OCI-LY7 (cell line): Measurements from ENCODE around the gene DNAAF1. TPM values are rescaled to one million over a fixed set of nuclear protein-coding genes. Genes with fewer than 3 reads are reported as not detected.

Experiments used
- BruUV-seq: library from RNA; stranded (reverse); fragments of 400-500 nt; replicated peaks from 2 replicates; lab custom pipeline; 2021; lab: Mats Ljungman, UMichigan
- CTCF ChIA-PET: fragments of 300-600 bp; sonication (Branson Sonifier 250); formaldehyde crosslinking; loops from one replicate; lab custom pipeline; 2022; ENCODE audit warnings: antibody characterized with exemption; ENCODE audit not compliant: unreplicated experiment; lab: Charles Lee
- POLR2A ChIA-PET: fragments of 300-600 bp; sonication (Branson Sonifier 250); formaldehyde crosslinking; loops from one replicate; lab custom pipeline; 2022; ENCODE audit warnings: antibody characterized with exemption; lab: Charles Lee
- DNase-seq: peaks from one replicate; pipeline ENCODE4 v3.0.0-alpha.2; 2015; ENCODE audit warnings: low spot score
- H2AFZ ChIP-seq: fragments of 200-600 bp; sonication (generic), shearing (Covaris generic); 2 replicates; pipeline ENCODE4 v1.6.1; 2014; ENCODE audit warnings: mild to moderate bottlenecking, antibody characterized with exemption, low read length, moderate library complexity
- H3K27ac ChIP-seq: fragments of 200-600 bp; sonication (generic); 2 replicates; pipeline ENCODE4 v1.5.1; 2014; ENCODE audit warnings: mixed run types, low read depth, mild to moderate bottlenecking, moderate library complexity, low read length, inconsistent platforms; ENCODE audit not compliant: poor library complexity, severe bottlenecking
- H3K36me3 ChIP-seq: fragments of 200-600 bp; sonication (generic); 2 replicates; pipeline ENCODE4 v1.6.1; 2014; ENCODE audit warnings: mild to moderate bottlenecking, antibody characterized with exemption, low read length, moderate library complexity, mixed read lengths; ENCODE audit not compliant: insufficient read depth
- H3K4me1 ChIP-seq: fragments of 200-600 bp; sonication (generic); 2 replicates; pipeline ENCODE4 v1.5.1; 2014; ENCODE audit warnings: mild to moderate bottlenecking, low read length; ENCODE audit not compliant: insufficient read depth, poor library complexity, severe bottlenecking
- H3K4me2 ChIP-seq: fragments of 200-600 bp; sonication (generic); 2 replicates; pipeline ENCODE4 v1.6.1; 2014; ENCODE audit warnings: mild to moderate bottlenecking, low read length
- H3K4me3 ChIP-seq: fragments of 200-600 bp; sonication (generic); 2 replicates; pipeline ENCODE4 v1.5.1; 2014; ENCODE audit warnings: mild to moderate bottlenecking, low read depth, low read length; ENCODE audit not compliant: poor library complexity, severe bottlenecking
- H3K79me2 ChIP-seq: fragments of 200-600 bp; sonication (generic); 2 replicates; pipeline ENCODE4 v1.6.1; 2016; ENCODE audit warnings: low read depth, mild to moderate bottlenecking, low read length, moderate library complexity, mixed read lengths; ENCODE audit not compliant: insufficient read depth
- H3K9me2 ChIP-seq: fragments of 200-600 bp; sonication (generic); 2 replicates; pipeline ENCODE4 v1.6.1; 2016; ENCODE audit warnings: mild to moderate bottlenecking, low read length, mixed read lengths; ENCODE audit not compliant: insufficient read depth
- H3K9me3 ChIP-seq: fragments of 200-600 bp; sonication (generic); 2 replicates; pipeline ENCODE4 v1.6.1; 2014; ENCODE audit warnings: mild to moderate bottlenecking, mixed run types, low read length, mixed read lengths
- H4K20me1 ChIP-seq: fragments of 200-600 bp; sonication (generic); 2 replicates; pipeline ENCODE4 v1.6.1; 2014; ENCODE audit warnings: mild to moderate bottlenecking, antibody characterized with exemption, low read length, moderate library complexity, mixed read lengths; ENCODE audit not compliant: insufficient read depth
- EZH2phosphoT487 ChIP-seq: fragments of 200-600 bp; sonication (generic); IDR thresholded peaks from 2 replicates; pipeline ENCODE4 v1.6.1; 2018; ENCODE audit warnings: low read depth, borderline replicate concordance, mild to moderate bottlenecking, mixed run types, antibody characterized with exemption, low read length, moderate library complexity, mixed read lengths
- intact Hi-C: fragments of 100-400 bp; cut with micrococcal nuclease; formaldehyde crosslinking; loops from one replicate; pipeline ENCODE4 v1.10.0; 2022; ENCODE audit not compliant: unreplicated experiment
- total RNA-seq, 2 experiments: library from RNA; depleted of rRNA in 1 of 2; stranded (reverse); fragments of >200 nt in 1 of 2; shearing (Covaris generic) in 1 of 2; gene quantifications; 2 replicates each; pipeline ENCODE4 v1.2.3, GENCODE V29; 2014 to 2022
- TF ChIP-seq, protein P1 (sequence below): fragments of 200-600 bp; sonication (generic); conservative IDR thresholded peaks from 2 replicates; pipeline ENCODE4 v1.5.1; 2014; ENCODE audit warnings: mild to moderate bottlenecking, antibody characterized with exemption, low read length, moderate library complexity, mixed read lengths

The DNAAF1 gene
- total RNA-seq, 2 experiments from 2014 or later = 0.34 TPM; not detected in 1

- BruUV-seq = no TSS peak
- H3K9me3 ChIP-seq = no peaks in the 10 kb centered on the region
- no peak overlapping the region for H3K4me3 ChIP-seq
- peaks cover 10% of the 10 kb centered on the region; the same call in 1 of the 2 replicates for H3K79me2 ChIP-seq
- CTCF ChIA-PET = no interaction called here
- H3K27ac ChIP-seq = no peak overlapping the region
- no peaks in the 10 kb centered on the region; the same call in 1 of the 2 replicates for H4K20me1 ChIP-seq
- no peak for DNase-seq
- H3K4me2 ChIP-seq = no peak overlapping the region
- H3K4me1 ChIP-seq = peaks cover 3% of the 10 kb centered on the region
- no peak for TF ChIP-seq EZH2phosphoT487
- TF ChIP-seq, protein P1, sequence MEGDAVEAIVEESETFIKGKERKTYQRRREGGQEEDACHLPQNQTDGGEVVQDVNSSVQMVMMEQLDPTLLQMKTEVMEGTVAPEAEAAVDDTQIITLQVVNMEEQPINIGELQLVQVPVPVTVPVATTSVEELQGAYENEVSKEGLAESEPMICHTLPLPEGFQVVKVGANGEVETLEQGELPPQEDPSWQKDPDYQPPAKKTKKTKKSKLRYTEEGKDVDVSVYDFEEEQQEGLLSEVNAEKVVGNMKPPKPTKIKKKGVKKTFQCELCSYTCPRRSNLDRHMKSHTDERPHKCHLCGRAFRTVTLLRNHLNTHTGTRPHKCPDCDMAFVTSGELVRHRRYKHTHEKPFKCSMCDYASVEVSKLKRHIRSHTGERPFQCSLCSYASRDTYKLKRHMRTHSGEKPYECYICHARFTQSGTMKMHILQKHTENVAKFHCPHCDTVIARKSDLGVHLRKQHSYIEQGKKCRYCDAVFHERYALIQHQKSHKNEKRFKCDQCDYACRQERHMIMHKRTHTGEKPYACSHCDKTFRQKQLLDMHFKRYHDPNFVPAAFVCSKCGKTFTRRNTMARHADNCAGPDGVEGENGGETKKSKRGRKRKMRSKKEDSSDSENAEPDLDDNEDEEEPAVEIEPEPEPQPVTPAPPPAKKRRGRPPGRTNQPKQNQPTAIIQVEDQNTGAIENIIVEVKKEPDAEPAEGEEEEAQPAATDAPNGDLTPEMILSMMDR = no peak
- no peaks in the 10 kb centered on the region for H3K9me2 ChIP-seq
- intact Hi-C loops = no loop called here
- POLR2A ChIA-PET = no interaction called here
- H2AFZ ChIP-seq = no peak overlapping the region
- H3K36me3 ChIP-seq = peaks cover 60% of the 10 kb centered on the region
These were observed 35.5 kb downstream of the DNAAF1 start for GRCh38 chr16:84180519-84181140.

DNA sequence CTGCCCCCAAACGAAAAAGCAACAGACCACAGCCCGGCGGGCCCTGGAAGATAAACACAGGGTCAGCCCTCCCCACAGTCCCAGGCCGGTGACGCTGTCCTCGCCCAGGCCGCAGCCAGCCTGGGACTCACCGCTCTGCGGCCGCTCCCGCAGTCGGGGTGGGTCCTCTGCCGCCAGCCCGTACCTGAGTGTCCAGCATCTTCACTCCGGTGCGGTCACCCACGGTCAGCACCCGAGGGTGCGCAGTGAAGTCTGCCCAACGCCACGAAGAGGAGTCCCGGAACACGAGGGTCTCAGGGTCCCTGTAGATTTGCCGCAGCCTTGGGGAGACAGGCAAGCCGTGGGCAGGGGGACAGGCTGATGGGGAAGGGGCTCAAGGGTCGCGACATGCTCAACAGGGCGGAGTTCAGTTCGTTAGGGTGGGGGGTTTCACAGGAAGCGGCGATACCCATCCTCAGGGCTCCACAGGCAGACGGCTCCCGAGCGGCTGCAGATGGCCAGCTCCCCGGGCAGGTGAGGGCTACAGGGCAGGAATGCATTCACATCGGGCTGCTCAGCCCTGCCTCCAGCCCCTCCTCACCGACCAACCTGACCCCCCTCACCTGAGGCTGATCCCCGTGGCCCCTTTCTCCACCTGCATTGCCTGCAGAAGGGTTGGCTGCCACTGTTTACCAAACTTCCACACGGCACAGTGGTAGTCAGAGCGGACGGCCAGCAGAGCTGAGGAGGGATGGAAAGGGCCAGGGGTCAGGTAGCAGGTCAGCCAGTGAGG, 36.2 kb downstream of the DNAAF1 start:
- Histone ChIP-seq H3K4me2 (no peak overlapping the region), H3K27ac (no peak overlapping the region), H3K4me1 (peaks cover 9% of the 10 kb centered on the region), H3K9me3 (no peaks in the 10 kb centered on the region), H3K4me3 (no peak overlapping the region), H3K9me2 (no peaks in the 10 kb centered on the region), H3K79me2 (peaks cover 17% of the 10 kb centered on the region; the same call in 1 of the 2 replicates), H2AFZ (no peak overlapping the region), H4K20me1 (no peaks in the 10 kb centered on the region; the same call in 1 of the 2 replicates), H3K36me3 (peaks cover 60% of the 10 kb centered on the region)
- POLR2A ChIA-PET = interaction anchor here (0.6 kb wide), 1 partner anchor 59 kb away, joined by 3 read pairs; no protein-coding TSS in a partner anchor
- BruUV-seq = no TSS peak
- CTCF ChIA-PET = no interaction called here
- DNase-seq = no peak
- intact Hi-C loops = no loop called here
- TF ChIP-seq, protein P1 = no peak
- TF ChIP-seq EZH2phosphoT487 = no peak
